DND-41 (cell line): ENCODE results near the gene CHD6.

Experiments used
- CTCF ChIP-seq: IDR thresholded peaks from 2 replicates; pipeline ENCODE4 v1.5.1; 2012; ENCODE audit warnings: borderline replicate concordance, low read length, moderate library complexity, mild to moderate bottlenecking; ENCODE audit not compliant: poor library complexity, severe bottlenecking; ENCODE audit errors: extremely low read depth
- EZH2 ChIP-seq: IDR thresholded peaks from 3 replicates; pipeline ENCODE4 v1.6.1; 2012; ENCODE audit warnings: borderline replicate concordance, low read depth, mild to moderate bottlenecking, moderate library complexity, low read length, inconsistent platforms; ENCODE audit not compliant: severe bottlenecking

GRCh38 chr20:41468994-41469600, 149.1 kb downstream of the CHD6 start:
- TF ChIP-seq CTCF (no peak), EZH2 (no peak)
